Measurements from ENCODE around the gene NREP.

DNA sequence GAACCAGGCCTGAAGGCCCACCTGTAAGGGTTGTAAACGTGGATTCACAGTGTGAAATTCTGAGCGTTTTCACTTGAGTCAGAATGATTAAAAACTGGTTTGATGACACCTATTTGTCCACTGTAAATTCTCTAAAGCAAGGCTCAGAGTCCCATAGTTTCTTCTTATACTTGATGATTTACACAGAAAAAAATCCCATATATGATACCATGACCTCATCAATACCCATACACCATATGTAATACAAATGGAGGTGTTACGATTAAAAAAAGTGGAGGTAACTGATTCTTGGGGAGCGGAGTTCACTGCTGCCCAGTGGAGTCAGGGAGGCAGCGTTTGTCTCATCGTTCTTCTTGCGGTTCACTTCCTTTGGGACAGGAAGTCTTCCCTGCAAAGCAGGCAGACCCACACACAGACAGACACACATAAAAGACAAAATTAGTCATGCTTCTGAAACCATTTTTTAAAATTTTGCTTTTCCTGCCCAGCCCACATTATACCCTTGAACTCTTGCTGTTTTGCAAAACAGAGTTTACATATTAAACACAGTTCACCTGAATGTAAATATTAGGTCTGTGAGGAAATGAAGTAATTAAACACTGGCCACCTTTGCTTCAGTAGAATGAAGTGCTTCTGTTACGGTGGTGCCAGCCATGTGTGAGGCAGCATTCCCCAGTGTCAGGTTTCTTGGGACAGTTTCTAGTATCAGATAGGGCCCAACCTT, 26.2 kb downstream of the NREP start:
- TF ChIP-seq SIN3A (IDR thresholded peaks at IDR 0.05; ENCODE audit: borderline replicate concordance, insufficient read depth, low read length): no peak
- TF ChIP-seq FOXP2 (optimal IDR thresholded peaks at IDR 0.05; ENCODE audit: borderline replicate concordance, extremely low read depth, extremely low read length, insufficient read depth): no peak
- no peak for TF ChIP-seq TAF1 (IDR thresholded peaks at IDR 0.05; ENCODE audit: borderline replicate concordance, insufficient read depth, low read length)
- no peak for TF ChIP-seq REST (IDR thresholded peaks at IDR 0.05; ENCODE audit: insufficient read depth in 1 of 2, low read depth in 2 of 2, low read length in 2 of 2)

Data from PFSK-1 (cell line).